HG03045 (cell line): ENCODE data around the gene EXOSC10.
"Not testable (repeated sequence)": the region's sequence is repeated elsewhere in the genome, so short reads cannot be mapped to it uniquely, and the experiment has no call there.

Source experiments
- ATAC-seq: cut with Tn5 transposase; IDR thresholded peaks from one replicate; pipeline ENCODE4 v1.9.1; 2021; ENCODE audit warnings: mild to moderate bottlenecking, moderate library complexity; ENCODE audit not compliant: unreplicated experiment

The EXOSC10 gene

GRCh38 chr1:11019358-11019757 lies 80.3 kb downstream of the EXOSC10 start:
- not testable (repeated sequence) for ATAC-seq
